ENCODE measurements around the gene SLC36A1.

Gene SLC36A1

GRCh38 chr5:151434570-151435237 is 12.7 kb upstream of the SLC36A1 start:
- H3K4me2 ChIP-seq (ENCODE audit: insufficient read depth, low read length) = no peak overlapping the region
- no peaks in the 10 kb centered on the region for H4K20me1 ChIP-seq (ENCODE audit: insufficient read depth, low read length)
- peaks cover 21% of the 10 kb centered on the region for H3K27me3 ChIP-seq (ENCODE audit: insufficient read depth, low read length, poor library complexity)
- H3K9ac ChIP-seq (ENCODE audit: low read depth, low read length) = no peak overlapping the region
- TF ChIP-seq EZH2 (IDR thresholded peaks at IDR 0.05; ENCODE audit: borderline replicate concordance, low read depth, low read length, severe bottlenecking) = no peak
- TF ChIP-seq CTCF (IDR thresholded peaks at IDR 0.05; ENCODE audit: borderline replicate concordance, extremely low read depth, low read length, poor library complexity, severe bottlenecking) = no peak
- no peak for DNase-seq
- no peak for ATAC-seq (ENCODE audit: insufficient read depth, low read depth)
- H3K79me2 ChIP-seq (ENCODE audit: insufficient read depth, low read length) = no peaks in the 10 kb centered on the region
- H2AFZ ChIP-seq (ENCODE audit: low read depth, low read length) = no peak overlapping the region
- no peak overlapping the region for H3K4me3 ChIP-seq (ENCODE audit: low read depth in 1 of 2, low read length in 2 of 2)
- H3K9me3 ChIP-seq (ENCODE audit: insufficient read depth, low read length, severe bottlenecking) = no peaks in the 10 kb centered on the region
- no peaks in the 10 kb centered on the region for H3K36me3 ChIP-seq (ENCODE audit: insufficient read depth, low read length)
- no peaks in the 10 kb centered on the region for H3K4me1 ChIP-seq (ENCODE audit: insufficient read depth, low read length)
- H3K27ac ChIP-seq (ENCODE audit: low read length) = no peak overlapping the region

GRCh38 chr5:151448038-151448985 is 909 bp downstream of the SLC36A1 start:
- Histone ChIP-seq H3K9me3 (ENCODE audit: insufficient read depth, low read length, severe bottlenecking) (no peaks in the 10 kb centered on the region), H3K9ac (ENCODE audit: low read depth, low read length) (peak overlapping the region; percentile 67), H3K4me1 (ENCODE audit: insufficient read depth, low read length) (peaks cover 24% of the 10 kb centered on the region), H3K4me3 (ENCODE audit: low read depth in 1 of 2, low read length in 2 of 2) (peak overlapping the region; percentile 37 to 74), H3K79me2 (ENCODE audit: insufficient read depth, low read length) (peaks cover 23% of the 10 kb centered on the region), H3K4me2 (ENCODE audit: insufficient read depth, low read length) (peak overlapping the region; percentile 86), H3K27me3 (ENCODE audit: insufficient read depth, low read length, poor library complexity) (no peaks in the 10 kb centered on the region), H2AFZ (ENCODE audit: low read depth, low read length) (peak overlapping the region; percentile 87), H3K27ac (ENCODE audit: low read length) (peak overlapping the region; percentile 63), H3K36me3 (ENCODE audit: insufficient read depth, low read length) (no peaks in the 10 kb centered on the region; the same call in 1 of the 2 replicates), H4K20me1 (ENCODE audit: insufficient read depth, low read length) (no peaks in the 10 kb centered on the region)
- DNase-seq = peak; percentile 18
- peak; percentile 23 for ATAC-seq (ENCODE audit: insufficient read depth, low read depth)
- no peak for TF ChIP-seq EZH2 (IDR thresholded peaks at IDR 0.05; ENCODE audit: borderline replicate concordance, low read depth, low read length, severe bottlenecking)
- TF ChIP-seq CTCF (IDR thresholded peaks at IDR 0.05; ENCODE audit: borderline replicate concordance, extremely low read depth, low read length, poor library complexity, severe bottlenecking) = peak; percentile 24

GRCh38 chr5:151449297-151449696 is 1.9 kb downstream of the SLC36A1 start:
- Histone ChIP-seq H3K4me1 (ENCODE audit: insufficient read depth, low read length) (peaks cover 24% of the 10 kb centered on the region), H3K27ac (ENCODE audit: low read length) (no peak overlapping the region), H3K9ac (ENCODE audit: low read depth, low read length) (peak overlapping the region; percentile 67), H3K4me3 (ENCODE audit: low read depth in 1 of 2, low read length in 2 of 2) (no peak overlapping the region), H4K20me1 (ENCODE audit: insufficient read depth, low read length) (no peaks in the 10 kb centered on the region), H3K27me3 (ENCODE audit: insufficient read depth, low read length, poor library complexity) (no peaks in the 10 kb centered on the region), H3K4me2 (ENCODE audit: insufficient read depth, low read length) (peak overlapping the region; percentile 86), H3K79me2 (ENCODE audit: insufficient read depth, low read length) (peaks cover 23% of the 10 kb centered on the region), H2AFZ (ENCODE audit: low read depth, low read length) (no peak overlapping the region), H3K9me3 (ENCODE audit: insufficient read depth, low read length, severe bottlenecking) (no peaks in the 10 kb centered on the region), H3K36me3 (ENCODE audit: insufficient read depth, low read length) (no peaks in the 10 kb centered on the region; the same call in 1 of the 2 replicates)
- TF ChIP-seq CTCF (IDR thresholded peaks at IDR 0.05; ENCODE audit: borderline replicate concordance, extremely low read depth, low read length, poor library complexity, severe bottlenecking) = no peak
- TF ChIP-seq EZH2 (IDR thresholded peaks at IDR 0.05; ENCODE audit: borderline replicate concordance, low read depth, low read length, severe bottlenecking) = no peak
- ATAC-seq (ENCODE audit: insufficient read depth, low read depth) (no peak), DNase-seq (no peak)

Data from DND-41 (cell line).